ENCODE data around the gene ZFAND3. TPM values are rescaled to one million over a fixed set of nuclear protein-coding genes. Genes with fewer than 3 reads are reported as not detected.
A peak's percentile ranks its signal among the peaks of the same experiment; 100 is the strongest.

The ZFAND3 gene
- total RNA-seq, 1 donor from 2014 or later = 66.9 TPM

DNA sequence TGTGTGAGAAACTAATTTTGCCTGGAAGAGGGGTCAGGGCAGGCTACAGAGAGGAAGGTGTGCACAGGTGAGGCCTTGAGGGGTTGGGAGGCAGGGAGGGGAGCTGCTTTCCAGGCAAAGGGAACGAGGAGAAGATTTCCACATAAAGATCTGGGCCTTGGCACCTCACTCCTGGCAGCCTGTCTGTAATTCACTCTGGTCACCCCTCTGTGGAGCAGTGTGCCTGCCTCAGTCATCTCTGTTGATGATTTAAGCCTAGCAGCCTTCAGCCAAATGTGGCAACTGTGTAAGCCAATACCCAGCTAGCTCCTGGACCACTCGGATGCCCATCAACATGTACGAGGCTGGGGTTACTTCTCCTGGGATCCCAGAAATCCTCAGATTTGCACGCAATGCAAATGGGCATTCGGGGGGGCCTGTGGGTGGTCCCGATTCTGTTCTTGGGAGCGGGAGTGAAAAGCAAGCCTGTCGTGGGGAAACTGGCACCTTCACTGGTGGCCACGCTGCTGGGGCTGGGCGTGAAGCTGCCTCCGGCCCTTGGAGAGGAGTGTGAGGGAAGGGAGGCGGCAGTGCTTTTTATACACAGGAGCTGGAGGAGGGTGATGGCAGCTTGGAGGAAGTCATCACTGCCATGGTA is 360.4 kb downstream of the ZFAND3 start:
- H3K36me3 Mint-ChIP-seq = peaks cover 3% of the 10 kb centered on the region

GRCh38 chr6:38180586-38180985 is 361.1 kb downstream of the ZFAND3 start:
- Mint-ChIP-seq H3K4me1 (ENCODE audit: unreplicated experiment) (peaks cover 31% of the 10 kb centered on the region), H3K4me3 (no peak overlapping the region), H3K9me3 (no peaks in the 10 kb centered on the region), H3K36me3 (peaks cover 3% of the 10 kb centered on the region), H3K27ac (no peak overlapping the region), H3K27me3 (no peaks in the 10 kb centered on the region)
- DNase-seq (ENCODE audit: extremely low spot score, unreplicated experiment) = peak; percentile 32
- TF ChIP-seq CTCF (conservative IDR thresholded peaks at IDR 0.05) = no peak

More for the DNA sequence above, 360.4 kb downstream of the ZFAND3 start:
- Mint-ChIP-seq H3K9me3 (no peaks in the 10 kb centered on the region), H3K4me1 (ENCODE audit: unreplicated experiment) (peaks cover 31% of the 10 kb centered on the region), H3K4me3 (no peak overlapping the region), H3K27me3 (no peaks in the 10 kb centered on the region), H3K27ac (peak overlapping the region; percentile 5)
- TF ChIP-seq CTCF (conservative IDR thresholded peaks at IDR 0.05) = no peak
- DNase-seq (ENCODE audit: extremely low spot score, unreplicated experiment) = peak; percentile 62

- Mint-ChIP-seq H3K27ac (no peak overlapping the region), H3K27me3 (peaks cover 4% of the 10 kb centered on the region), H3K4me1 (ENCODE audit: unreplicated experiment) (peaks cover 27% of the 10 kb centered on the region), H3K36me3 (peaks cover 5% of the 10 kb centered on the region), H3K4me3 (no peak overlapping the region), H3K9me3 (no peaks in the 10 kb centered on the region)
- DNase-seq (ENCODE audit: extremely low spot score, unreplicated experiment) = no peak
- TF ChIP-seq CTCF (conservative IDR thresholded peaks at IDR 0.05) = no peak
These were observed 362.9 kb downstream of the ZFAND3 start for GRCh38 chr6:38182426-38182825.

- Mint-ChIP-seq H3K4me1 (ENCODE audit: unreplicated experiment) (peaks cover 27% of the 10 kb centered on the region), H3K4me3 (no peak overlapping the region), H3K27ac (peak overlapping the region; percentile 34), H3K36me3 (peaks cover 5% of the 10 kb centered on the region), H3K9me3 (no peaks in the 10 kb centered on the region), H3K27me3 (peaks cover 4% of the 10 kb centered on the region)
- DNase-seq (ENCODE audit: extremely low spot score, unreplicated experiment) = no peak
- no peak for TF ChIP-seq CTCF (conservative IDR thresholded peaks at IDR 0.05)
These were observed 364.5 kb downstream of the ZFAND3 start for GRCh38 chr6:38183856-38184584.

GRCh38 chr6:38184585-38185080 is 365.1 kb downstream of the ZFAND3 start:
- H3K27me3 Mint-ChIP-seq = peaks cover 4% of the 10 kb centered on the region
- peaks cover 27% of the 10 kb centered on the region for H3K4me1 Mint-ChIP-seq (ENCODE audit: unreplicated experiment)
- no peak for DNase-seq (ENCODE audit: extremely low spot score, unreplicated experiment)
- no peaks in the 10 kb centered on the region for H3K9me3 Mint-ChIP-seq
- H3K27ac Mint-ChIP-seq = no peak overlapping the region
- H3K4me3 Mint-ChIP-seq = no peak overlapping the region
- no peak for TF ChIP-seq CTCF (conservative IDR thresholded peaks at IDR 0.05)
- peaks cover 5% of the 10 kb centered on the region for H3K36me3 Mint-ChIP-seq

All from type B pancreatic cell (in vitro differentiated cells).